ENCODE results near the gene DBNDD1.

GRCh38 chr16:90027611-90028010 lies 8.4 kb upstream of the DBNDD1 start:
- TF ChIP-seq GATA2 (IDR thresholded peaks at IDR 0.05; ENCODE audit: low read depth, low read length) (no peak), GATA3 (IDR thresholded peaks at IDR 0.05; ENCODE audit: low read depth, low read length) (no peak)

All from SH-SY5Y (cell line).